Smooth muscle cell (in vitro differentiated cells): Measurements from ENCODE around the gene DIPK1B. TPM values are rescaled to one million over a fixed set of nuclear protein-coding genes. Genes with fewer than 3 reads are reported as not detected.
A peak's percentile ranks its signal among the peaks of the same experiment; 100 is the strongest.

Experiments used
- DNase-seq: peaks from one replicate; lab custom pipeline; 2025; ENCODE audit not compliant: unreplicated experiment; lab: John Stamatoyannopoulos, UW
- H2AFZ ChIP-seq: fragments of 200-600 bp; sonication (generic); 2 replicates; pipeline ENCODE4 v1.6.0; 2016; ENCODE audit warnings: antibody characterized with exemption, low read depth, mild to moderate bottlenecking
- H3F3A ChIP-seq: fragments of 200-600 bp; sonication (generic); 2 replicates; pipeline ENCODE4 v1.6.0; 2017; ENCODE audit warnings: antibody characterized with exemption, low read depth
- H3K27ac ChIP-seq: fragments of 200-600 bp; sonication (generic); 2 replicates; pipeline ENCODE4 v1.5.1; 2016; ENCODE audit warnings: low read depth, mild to moderate bottlenecking
- H3K27me3 ChIP-seq: fragments of 200-600 bp; sonication (generic); 2 replicates; pipeline ENCODE4 v1.6.1; 2016; ENCODE audit warnings: low read depth, mild to moderate bottlenecking
- H3K36me3 ChIP-seq: fragments of 200-600 bp; sonication (generic); 2 replicates; pipeline ENCODE4 v1.5.1; 2016; ENCODE audit warnings: low read depth
- H3K4me1 ChIP-seq: fragments of 200-600 bp; sonication (generic); 2 replicates; pipeline ENCODE4 v1.5.1; 2016; ENCODE audit warnings: low read depth
- H3K4me2 ChIP-seq: fragments of 200-600 bp; sonication (generic); 2 replicates; pipeline ENCODE4 v1.6.0; 2016; ENCODE audit warnings: mild to moderate bottlenecking
- H3K4me3 ChIP-seq: fragments of 200-600 bp; sonication (generic); 2 replicates; pipeline ENCODE4 v1.5.1; 2016; ENCODE audit warnings: mild to moderate bottlenecking
- H3K79me2 ChIP-seq: fragments of 200-600 bp; sonication (generic); 2 replicates; pipeline ENCODE4 v1.6.0; 2016; ENCODE audit warnings: low read depth, mild to moderate bottlenecking
- H3K9ac ChIP-seq: fragments of 200-600 bp; sonication (generic); 2 replicates; pipeline ENCODE4 v1.6.0; 2016; ENCODE audit warnings: low read depth
- H3K9me3 ChIP-seq: fragments of 200-600 bp; sonication (generic); replicated peaks from 2 replicates; pipeline ENCODE4 v1.5.1; 2016; ENCODE audit warnings: low read depth
- H4K20me1 ChIP-seq: fragments of 200-600 bp; sonication (generic); 2 replicates; pipeline ENCODE4 v1.6.0; 2016; ENCODE audit warnings: low read depth
- WGBS: methylation state at CpG from one replicate; pipeline ENCODE4 v1.1.7; 2016; ENCODE audit warnings: low lambda C conversion rate; 5-methylcytosine and 5-hydroxymethylcytosine counted together
- polyA plus RNA-seq: library from polyadenylated mRNA; unstranded; fragments of >200 nt; fragmentation: Nextera tagmentation; extraction: Ambion mirVana; gene quantifications from 2 replicates; pipeline ENCODE4 v1.2.1, GENCODE V29; 2016
- total RNA-seq: library from RNA; depleted of rRNA; stranded (reverse); fragments of >200 nt; gene quantifications from 2 replicates; pipeline ENCODE4 v1.2.3, GENCODE V29; 2014
- TF ChIP-seq, protein P1 (sequence below): fragments of 200-600 bp; sonication (generic); IDR thresholded peaks from 2 replicates; pipeline ENCODE4 v1.5.1; 2017; ENCODE audit warnings: borderline replicate concordance, mild to moderate bottlenecking, antibody characterized with exemption; ENCODE audit not compliant: insufficient read depth, poor library complexity, severe bottlenecking

DIPK1B gene
- total and polyA plus RNA-seq, 2 experiments from 2014 or later, result 14.6 to 58.5 TPM

- H3K4me2 ChIP-seq, result peak overlapping the region; percentile 98
- DNase-seq, result no peak
- H3K4me1 ChIP-seq, result peaks cover 8% of the 10 kb centered on the region
- no peak overlapping the region for H3K9ac ChIP-seq
- no peaks in the 10 kb centered on the region for H3K9me3 ChIP-seq
- H3K4me3 ChIP-seq, result peak overlapping the region; percentile 80
- H3K36me3 ChIP-seq, result no peaks in the 10 kb centered on the region
- no peaks in the 10 kb centered on the region for H3K27me3 ChIP-seq
- H3K79me2 ChIP-seq, result no peaks in the 10 kb centered on the region
- TF ChIP-seq, protein P1, sequence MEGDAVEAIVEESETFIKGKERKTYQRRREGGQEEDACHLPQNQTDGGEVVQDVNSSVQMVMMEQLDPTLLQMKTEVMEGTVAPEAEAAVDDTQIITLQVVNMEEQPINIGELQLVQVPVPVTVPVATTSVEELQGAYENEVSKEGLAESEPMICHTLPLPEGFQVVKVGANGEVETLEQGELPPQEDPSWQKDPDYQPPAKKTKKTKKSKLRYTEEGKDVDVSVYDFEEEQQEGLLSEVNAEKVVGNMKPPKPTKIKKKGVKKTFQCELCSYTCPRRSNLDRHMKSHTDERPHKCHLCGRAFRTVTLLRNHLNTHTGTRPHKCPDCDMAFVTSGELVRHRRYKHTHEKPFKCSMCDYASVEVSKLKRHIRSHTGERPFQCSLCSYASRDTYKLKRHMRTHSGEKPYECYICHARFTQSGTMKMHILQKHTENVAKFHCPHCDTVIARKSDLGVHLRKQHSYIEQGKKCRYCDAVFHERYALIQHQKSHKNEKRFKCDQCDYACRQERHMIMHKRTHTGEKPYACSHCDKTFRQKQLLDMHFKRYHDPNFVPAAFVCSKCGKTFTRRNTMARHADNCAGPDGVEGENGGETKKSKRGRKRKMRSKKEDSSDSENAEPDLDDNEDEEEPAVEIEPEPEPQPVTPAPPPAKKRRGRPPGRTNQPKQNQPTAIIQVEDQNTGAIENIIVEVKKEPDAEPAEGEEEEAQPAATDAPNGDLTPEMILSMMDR, result no peak
- 77% methylated on average over 8 of the region's 8 CpGs for WGBS
- no peak overlapping the region for H2AFZ ChIP-seq
- H4K20me1 ChIP-seq, result peaks cover 15% of the 10 kb centered on the region
- H3F3A ChIP-seq, result peaks cover 6% of the 10 kb centered on the region
- no peak overlapping the region for H3K27ac ChIP-seq
Measured at GRCh38 chr9:136713550-136713949, 1.2 kb downstream of the DIPK1B start.

DNA sequence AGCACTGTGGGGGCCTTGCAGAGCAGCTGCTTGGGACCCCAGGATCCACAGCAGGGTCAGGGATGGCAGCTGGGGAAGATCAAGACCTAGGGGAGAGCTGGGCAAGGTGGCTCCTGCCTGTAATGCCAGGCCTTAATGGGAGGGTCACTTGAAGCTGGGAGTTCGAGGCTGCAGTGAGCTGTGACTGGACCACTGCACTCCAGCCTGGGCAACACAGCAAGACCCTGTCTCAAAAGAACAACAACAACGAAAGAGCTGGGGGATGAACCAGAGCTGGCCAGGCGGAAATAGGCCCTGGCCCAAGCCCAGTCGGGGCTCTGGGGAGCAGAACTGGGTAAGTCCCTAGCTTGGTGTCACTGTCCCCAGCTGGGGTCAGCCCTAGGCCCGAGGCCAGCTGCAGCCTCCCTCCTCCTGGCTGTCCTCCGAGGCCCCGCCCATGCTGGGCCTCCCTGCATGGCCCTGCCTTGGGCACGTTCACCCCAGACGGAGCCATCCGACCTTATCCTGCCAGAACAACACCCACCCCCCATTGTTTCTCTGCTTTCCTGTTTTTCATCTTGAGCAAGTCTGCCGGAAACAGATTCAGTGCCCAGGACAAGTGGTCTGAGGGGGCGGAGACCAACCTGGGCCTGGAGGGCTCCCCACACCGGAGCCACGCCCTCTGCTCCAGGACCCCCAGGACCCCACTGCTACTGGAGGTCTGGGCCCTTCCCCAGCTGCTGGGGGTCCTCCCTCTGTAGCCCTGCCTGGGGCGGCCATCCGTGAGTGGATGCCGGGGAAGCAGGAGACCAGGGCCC, 1.9 kb downstream of the DIPK1B start:
- Histone ChIP-seq H3K9me3 (no peaks in the 10 kb centered on the region), H3K9ac (no peak overlapping the region), H3F3A (peaks cover 6% of the 10 kb centered on the region), H2AFZ (no peak overlapping the region), H3K27me3 (no peaks in the 10 kb centered on the region), H3K79me2 (no peaks in the 10 kb centered on the region), H4K20me1 (peaks cover 21% of the 10 kb centered on the region), H3K36me3 (no peaks in the 10 kb centered on the region), H3K4me3 (no peak overlapping the region), H3K4me1 (peaks cover 8% of the 10 kb centered on the region), H3K27ac (no peak overlapping the region), H3K4me2 (no peak overlapping the region)
- WGBS, result 91% methylated on average over 17 of the region's 17 CpGs
- DNase-seq, result no peak
- TF ChIP-seq, protein P1, result no peak

GRCh38 chr9:136714893-136715274, 2.5 kb downstream of the DIPK1B start:
- Histone ChIP-seq H2AFZ (no peak overlapping the region), H3K4me2 (no peak overlapping the region), H3K36me3 (no peaks in the 10 kb centered on the region), H3K27me3 (no peaks in the 10 kb centered on the region), H3K27ac (no peak overlapping the region), H3K79me2 (no peaks in the 10 kb centered on the region), H3F3A (peaks cover 6% of the 10 kb centered on the region), H3K9ac (no peak overlapping the region), H4K20me1 (peaks cover 27% of the 10 kb centered on the region), H3K4me3 (no peak overlapping the region), H3K4me1 (peaks cover 8% of the 10 kb centered on the region), H3K9me3 (no peaks in the 10 kb centered on the region)
- DNase-seq, result no peak
- 89% methylated on average over 8 of the region's 8 CpGs for WGBS
- TF ChIP-seq, protein P1, result no peak

DNA sequence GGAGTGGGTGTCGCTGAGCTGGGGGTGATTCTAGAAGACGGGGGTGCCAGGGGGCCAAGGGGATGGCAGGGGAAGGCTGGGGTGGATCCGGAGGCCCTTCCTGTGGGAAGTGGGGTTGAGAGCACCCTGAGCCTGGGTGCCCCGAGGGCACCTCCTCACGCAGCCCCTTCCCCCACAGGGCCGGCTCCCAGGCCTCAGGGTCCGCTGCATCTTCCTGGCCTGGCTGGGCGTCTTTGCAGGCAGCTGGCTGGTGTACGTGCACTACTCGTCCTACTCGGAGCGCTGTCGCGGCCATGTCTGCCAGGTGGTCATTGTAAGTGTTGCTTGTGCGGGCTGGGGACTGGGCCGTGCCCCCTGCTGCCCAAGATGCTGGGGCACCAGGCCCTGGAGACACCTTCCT, 5.0 kb downstream of the DIPK1B start:
- no peaks in the 10 kb centered on the region for H3K36me3 ChIP-seq
- no peak overlapping the region for H3K9ac ChIP-seq
- H3K79me2 ChIP-seq, result no peaks in the 10 kb centered on the region
- TF ChIP-seq, protein P1, result no peak
- no peak overlapping the region for H2AFZ ChIP-seq
- H3K4me2 ChIP-seq, result no peak overlapping the region
- peaks cover 52% of the 10 kb centered on the region for H4K20me1 ChIP-seq
- no peak overlapping the region for H3K27ac ChIP-seq
- no peak for DNase-seq
- peaks cover 8% of the 10 kb centered on the region for H3K4me1 ChIP-seq
- H3K27me3 ChIP-seq, result no peaks in the 10 kb centered on the region
- no peak overlapping the region for H3K4me3 ChIP-seq
- H3F3A ChIP-seq, result no peaks in the 10 kb centered on the region
- H3K9me3 ChIP-seq, result no peaks in the 10 kb centered on the region
- 96% methylated on average over 14 of the region's 16 CpGs for WGBS
